Measurements from ENCODE around the gene GLO1.

The GLO1 gene

DNA sequence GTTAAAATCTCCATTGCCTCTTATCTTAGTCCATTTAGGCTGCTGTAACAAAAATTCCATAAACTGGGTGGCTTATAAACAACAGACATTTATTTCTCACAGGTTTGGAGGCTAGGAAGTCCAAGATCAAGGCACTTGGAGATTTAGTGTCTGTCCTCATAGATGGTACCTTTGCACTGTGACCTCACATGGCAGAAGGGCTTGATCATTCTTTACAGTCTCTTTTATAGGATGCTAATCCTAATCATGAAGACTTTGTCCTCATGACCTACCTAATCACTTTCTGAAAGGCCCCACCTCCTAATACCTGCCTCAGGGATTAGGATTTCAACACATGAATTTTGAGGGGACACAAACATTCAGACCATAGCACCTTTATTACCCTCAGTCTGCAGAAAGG, 6.6 kb downstream of the GLO1 start:
- TF ChIP-seq POLR2AphosphoS5 (IDR thresholded peaks at IDR 0.05; ENCODE audit: low read depth, low read length) (no peak), FOXP2 (optimal IDR thresholded peaks at IDR 0.05; ENCODE audit: borderline replicate concordance, extremely low read depth, extremely low read length, insufficient read depth) (no peak), SIN3A (IDR thresholded peaks at IDR 0.05; ENCODE audit: borderline replicate concordance, insufficient read depth, low read length) (no peak), TAF1 (IDR thresholded peaks at IDR 0.05; ENCODE audit: borderline replicate concordance, insufficient read depth, low read length) (no peak)
- TF ChIP-seq, protein P1, sequence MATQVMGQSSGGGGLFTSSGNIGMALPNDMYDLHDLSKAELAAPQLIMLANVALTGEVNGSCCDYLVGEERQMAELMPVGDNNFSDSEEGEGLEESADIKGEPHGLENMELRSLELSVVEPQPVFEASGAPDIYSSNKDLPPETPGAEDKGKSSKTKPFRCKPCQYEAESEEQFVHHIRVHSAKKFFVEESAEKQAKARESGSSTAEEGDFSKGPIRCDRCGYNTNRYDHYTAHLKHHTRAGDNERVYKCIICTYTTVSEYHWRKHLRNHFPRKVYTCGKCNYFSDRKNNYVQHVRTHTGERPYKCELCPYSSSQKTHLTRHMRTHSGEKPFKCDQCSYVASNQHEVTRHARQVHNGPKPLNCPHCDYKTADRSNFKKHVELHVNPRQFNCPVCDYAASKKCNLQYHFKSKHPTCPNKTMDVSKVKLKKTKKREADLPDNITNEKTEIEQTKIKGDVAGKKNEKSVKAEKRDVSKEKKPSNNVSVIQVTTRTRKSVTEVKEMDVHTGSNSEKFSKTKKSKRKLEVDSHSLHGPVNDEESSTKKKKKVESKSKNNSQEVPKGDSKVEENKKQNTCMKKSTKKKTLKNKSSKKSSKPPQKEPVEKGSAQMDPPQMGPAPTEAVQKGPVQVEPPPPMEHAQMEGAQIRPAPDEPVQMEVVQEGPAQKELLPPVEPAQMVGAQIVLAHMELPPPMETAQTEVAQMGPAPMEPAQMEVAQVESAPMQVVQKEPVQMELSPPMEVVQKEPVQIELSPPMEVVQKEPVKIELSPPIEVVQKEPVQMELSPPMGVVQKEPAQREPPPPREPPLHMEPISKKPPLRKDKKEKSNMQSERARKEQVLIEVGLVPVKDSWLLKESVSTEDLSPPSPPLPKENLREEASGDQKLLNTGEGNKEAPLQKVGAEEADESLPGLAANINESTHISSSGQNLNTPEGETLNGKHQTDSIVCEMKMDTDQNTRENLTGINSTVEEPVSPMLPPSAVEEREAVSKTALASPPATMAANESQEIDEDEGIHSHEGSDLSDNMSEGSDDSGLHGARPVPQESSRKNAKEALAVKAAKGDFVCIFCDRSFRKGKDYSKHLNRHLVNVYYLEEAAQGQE (IDR thresholded peaks at IDR 0.05; ENCODE audit: insufficient read depth in 1 of 2, low read depth in 2 of 2, low read length in 2 of 2) = no peak

DNA sequence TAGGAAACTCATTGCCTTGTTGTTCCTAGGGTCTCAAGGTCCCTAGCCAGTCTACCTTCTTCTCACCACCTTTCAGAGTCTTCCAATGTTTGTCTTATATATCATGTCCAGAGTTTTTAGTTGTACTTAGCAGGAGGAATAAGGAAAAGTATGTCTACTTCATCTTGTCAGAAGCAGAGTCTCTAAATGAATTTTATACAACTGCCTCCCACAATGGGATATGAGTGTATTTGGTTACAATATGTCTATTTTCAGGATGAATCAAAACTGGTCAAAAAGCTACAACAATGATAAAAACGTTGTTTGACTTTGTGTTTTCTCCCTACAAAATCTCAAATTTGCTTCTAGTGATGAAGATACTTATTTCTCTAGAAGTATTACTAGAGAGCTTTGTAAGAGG, 7.0 kb downstream of the GLO1 start:
- TF ChIP-seq, protein P1 (IDR thresholded peaks at IDR 0.05; ENCODE audit: insufficient read depth in 1 of 2, low read depth in 2 of 2, low read length in 2 of 2) = no peak
- no peak for TF ChIP-seq FOXP2 (optimal IDR thresholded peaks at IDR 0.05; ENCODE audit: borderline replicate concordance, extremely low read depth, extremely low read length, insufficient read depth)
- no peak for TF ChIP-seq SIN3A (IDR thresholded peaks at IDR 0.05; ENCODE audit: borderline replicate concordance, insufficient read depth, low read length)
- no peak for TF ChIP-seq POLR2AphosphoS5 (IDR thresholded peaks at IDR 0.05; ENCODE audit: low read depth, low read length)
- TF ChIP-seq TAF1 (IDR thresholded peaks at IDR 0.05; ENCODE audit: borderline replicate concordance, insufficient read depth, low read length) = no peak

DNA sequence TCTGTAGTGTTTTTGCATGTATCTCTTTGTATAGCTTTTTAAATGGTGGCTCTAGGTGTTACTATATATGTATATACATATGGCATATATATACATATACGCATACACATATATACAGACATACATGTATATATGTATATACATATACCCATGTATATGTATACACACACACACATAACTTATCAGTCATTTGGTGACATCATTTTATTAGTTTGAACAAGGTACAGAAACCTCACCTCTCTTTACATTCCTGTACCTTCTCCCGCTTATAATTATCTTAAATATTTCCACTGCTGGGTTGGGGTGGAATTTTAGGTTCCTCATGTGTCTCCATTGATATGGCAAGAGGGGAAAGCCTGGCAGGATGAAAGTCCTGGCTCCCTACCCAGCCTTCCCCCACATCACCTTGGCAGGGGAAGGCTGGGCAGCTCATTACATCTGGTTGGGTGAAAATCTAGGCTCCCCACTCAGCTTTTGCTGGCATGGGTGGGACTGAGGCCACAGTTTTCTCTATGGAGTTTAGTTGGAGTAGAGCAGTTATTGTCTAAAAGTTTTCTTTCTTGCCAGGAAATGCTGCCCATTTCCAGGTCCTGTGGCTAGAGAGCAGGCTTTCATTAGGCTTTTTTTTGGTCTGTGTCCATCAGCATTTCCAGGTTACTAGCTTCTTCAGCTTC, 7.6 kb downstream of the GLO1 start:
- TF ChIP-seq, protein P1 (IDR thresholded peaks at IDR 0.05; ENCODE audit: insufficient read depth in 1 of 2, low read depth in 2 of 2, low read length in 2 of 2) = no peak
- TF ChIP-seq SIN3A (IDR thresholded peaks at IDR 0.05; ENCODE audit: borderline replicate concordance, insufficient read depth, low read length) (no peak), TAF1 (IDR thresholded peaks at IDR 0.05; ENCODE audit: borderline replicate concordance, insufficient read depth, low read length) (no peak), FOXP2 (optimal IDR thresholded peaks at IDR 0.05; ENCODE audit: borderline replicate concordance, extremely low read depth, extremely low read length, insufficient read depth) (no peak), POLR2AphosphoS5 (IDR thresholded peaks at IDR 0.05; ENCODE audit: low read depth, low read length) (no peak)

DNA sequence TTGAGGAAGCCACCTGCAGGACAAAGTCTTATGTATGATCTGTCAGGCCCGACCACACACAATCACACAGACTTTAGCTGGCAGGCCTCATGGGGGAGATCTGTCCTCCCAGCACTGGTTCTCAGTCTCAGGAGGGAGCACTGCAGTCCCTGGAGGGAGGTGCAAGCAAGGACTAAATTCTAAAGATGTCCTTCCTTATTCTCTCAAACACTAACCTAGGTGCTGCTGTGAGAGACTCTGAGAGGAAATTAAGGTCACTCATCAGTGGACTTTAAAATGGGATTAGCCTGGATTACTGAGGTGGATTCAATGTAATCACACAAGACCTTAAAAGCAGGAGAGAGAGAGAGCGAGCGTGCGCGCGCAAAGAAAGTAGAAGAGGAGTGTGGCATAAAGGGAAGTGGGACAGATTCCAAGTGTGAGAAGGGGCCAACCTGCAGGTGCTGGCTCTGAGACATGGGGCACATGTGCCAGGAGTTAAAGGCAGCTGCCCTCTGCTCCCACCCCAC, 14.3 kb downstream of the GLO1 start:
- TF ChIP-seq SIN3A (IDR thresholded peaks at IDR 0.05; ENCODE audit: borderline replicate concordance, insufficient read depth, low read length) (no peak), TAF1 (IDR thresholded peaks at IDR 0.05; ENCODE audit: borderline replicate concordance, insufficient read depth, low read length) (no peak), FOXP2 (optimal IDR thresholded peaks at IDR 0.05; ENCODE audit: borderline replicate concordance, extremely low read depth, extremely low read length, insufficient read depth) (no peak), POLR2AphosphoS5 (IDR thresholded peaks at IDR 0.05; ENCODE audit: low read depth, low read length) (no peak)
- TF ChIP-seq, protein P1 (IDR thresholded peaks at IDR 0.05; ENCODE audit: insufficient read depth in 1 of 2, low read depth in 2 of 2, low read length in 2 of 2) = no peak
